HuH-7 (cell line): ENCODE results near the gene SARM1.

Source experiments
- DNase-seq: peaks from one replicate; pipeline ENCODE4 v3.0.0; 2011; ENCODE audit warnings: low spot score

Gene SARM1

GRCh38 chr17:28341516-28341915, 30.0 kb upstream of the SARM1 start:
- DNase-seq: no peak

GRCh38 chr17:28342313-28342712, 29.2 kb upstream of the SARM1 start:
- DNase-seq: no peak

GRCh38 chr17:28343491-28343932, 28.0 kb upstream of the SARM1 start:
- DNase-seq: no peak

DNA sequence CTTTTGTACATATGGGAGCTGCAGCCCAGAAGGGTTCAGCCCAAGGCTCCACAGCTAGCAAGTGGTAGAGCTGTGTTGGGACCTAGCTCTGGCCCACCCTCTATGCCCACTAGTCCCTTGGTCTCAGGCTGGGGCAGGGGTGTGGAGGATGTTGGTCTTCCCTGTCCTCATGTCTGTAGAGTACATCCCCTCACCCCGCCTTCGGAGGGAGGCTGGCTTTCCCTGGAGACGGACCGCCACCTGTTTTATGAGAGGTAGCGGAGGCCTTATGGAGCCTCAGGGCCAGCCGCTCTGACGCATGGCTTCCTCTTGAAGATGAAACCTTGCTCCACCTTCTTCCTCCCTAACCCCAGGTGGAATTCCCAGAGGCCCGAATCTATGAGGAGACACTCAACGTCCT, 27.5 kb upstream of the SARM1 start:
- no peak for DNase-seq

GRCh38 chr17:28344435-28344901, 27.0 kb upstream of the SARM1 start:
- DNase-seq: no peak

DNA sequence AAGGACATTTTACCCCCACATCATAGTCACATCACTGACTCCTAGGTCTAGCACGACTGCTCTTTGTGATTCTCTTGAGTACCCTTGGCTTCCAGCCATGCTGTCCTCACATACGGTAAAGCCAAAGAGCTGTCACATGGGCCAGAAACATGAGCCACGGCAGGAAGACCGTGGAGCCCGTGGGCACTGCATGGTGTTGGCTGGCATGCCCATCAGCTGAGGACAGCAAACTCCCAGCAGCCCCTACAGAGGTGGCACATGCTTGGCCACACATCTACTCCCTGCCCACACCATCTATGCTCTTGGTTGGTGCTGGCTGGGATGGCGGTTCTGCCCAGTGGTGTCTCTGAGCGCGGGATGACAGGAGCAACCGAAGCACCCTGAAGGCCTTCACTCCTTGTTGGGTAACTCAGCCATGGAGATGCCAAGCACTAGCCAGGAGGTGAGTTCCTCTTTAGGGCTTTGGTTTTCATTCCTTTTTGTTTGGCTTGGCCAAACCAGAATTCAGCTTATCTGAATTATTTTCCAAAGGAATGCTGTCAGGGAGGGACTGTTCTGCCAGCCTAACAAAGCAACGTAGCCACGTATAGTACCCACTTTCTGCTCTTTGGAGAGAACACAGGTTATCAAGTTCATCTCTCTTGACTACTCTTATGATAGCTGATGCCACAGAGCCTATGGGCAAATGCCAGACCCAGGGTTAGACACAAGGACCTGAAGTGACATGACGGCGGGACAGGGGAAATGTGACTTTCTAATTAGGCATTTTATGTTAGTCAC, 25.9 kb upstream of the SARM1 start:
- DNase-seq: no peak

DNA sequence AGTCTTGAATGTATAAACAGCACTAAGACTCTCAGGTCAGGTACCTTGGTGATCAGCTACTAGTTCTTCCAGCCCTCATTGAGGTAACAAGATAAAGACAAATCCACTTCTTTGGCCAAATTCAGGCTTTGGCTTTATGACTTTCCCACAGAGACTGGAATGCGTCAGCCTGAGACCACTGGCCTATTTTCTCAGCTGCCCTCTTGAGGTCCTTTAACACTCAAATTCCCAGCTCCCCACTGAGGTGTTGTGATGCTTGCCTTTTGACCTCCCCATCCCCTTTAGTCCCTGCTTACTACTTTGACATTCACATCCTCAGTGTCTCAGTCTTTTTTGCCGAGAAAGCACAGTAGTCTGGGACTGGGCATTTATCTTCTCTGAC, 25.3 kb upstream of the SARM1 start:
- DNase-seq: no peak

- no peak for DNase-seq
Observed at GRCh38 chr17:28346746-28347246, 24.7 kb upstream of the SARM1 start.

- DNase-seq: no peak
Observed at GRCh38 chr17:28347261-28347891, 24.1 kb upstream of the SARM1 start.

GRCh38 chr17:28348979-28349378, 22.5 kb upstream of the SARM1 start:
- no peak for DNase-seq

DNA sequence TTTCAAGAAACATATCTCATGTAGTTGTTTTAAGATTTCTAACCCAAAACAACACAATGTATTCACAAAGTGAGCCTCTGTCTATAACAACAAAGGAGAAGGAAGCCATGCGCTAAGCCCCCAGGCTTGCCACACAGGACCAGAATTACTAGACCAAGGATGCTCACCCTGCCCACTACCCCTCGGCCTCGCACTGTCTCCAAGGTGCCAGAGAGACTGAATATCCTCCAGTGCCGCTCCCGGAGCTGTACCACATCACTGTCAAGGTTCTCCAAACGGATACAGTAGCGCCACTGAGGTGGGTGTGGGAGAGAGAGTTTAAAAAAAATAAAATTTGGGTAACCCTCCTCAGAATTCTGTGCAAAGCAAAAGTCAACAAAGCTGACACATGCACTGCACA, 21.2 kb upstream of the SARM1 start:
- DNase-seq: no peak

GRCh38 chr17:28357061-28357900, 14.2 kb upstream of the SARM1 start, which contains the start of gene POLDIP2:
POLDIP2 (minus strand) TSS chr17:28357527; CDS start chr17:28357448, 79 bp downstream.
- peak; percentile 93 for DNase-seq

- DNase-seq: no peak
Observed at GRCh38 chr17:28357901-28358197, 13.6 kb upstream of the SARM1 start.

GRCh38 chr17:28363186-28363585, 8.3 kb upstream of the SARM1 start:
- no peak for DNase-seq

GRCh38 chr17:28363776-28364650, 7.5 kb upstream of the SARM1 start:
- DNase-seq: no peak

- DNase-seq: no peak
Observed at GRCh38 chr17:28364665-28365363, 6.7 kb upstream of the SARM1 start, which contains the start of gene SEBOX. SEBOX (minus strand) TSS chr17:28365199; CDS start chr17:28365151, 48 bp downstream.

DNA sequence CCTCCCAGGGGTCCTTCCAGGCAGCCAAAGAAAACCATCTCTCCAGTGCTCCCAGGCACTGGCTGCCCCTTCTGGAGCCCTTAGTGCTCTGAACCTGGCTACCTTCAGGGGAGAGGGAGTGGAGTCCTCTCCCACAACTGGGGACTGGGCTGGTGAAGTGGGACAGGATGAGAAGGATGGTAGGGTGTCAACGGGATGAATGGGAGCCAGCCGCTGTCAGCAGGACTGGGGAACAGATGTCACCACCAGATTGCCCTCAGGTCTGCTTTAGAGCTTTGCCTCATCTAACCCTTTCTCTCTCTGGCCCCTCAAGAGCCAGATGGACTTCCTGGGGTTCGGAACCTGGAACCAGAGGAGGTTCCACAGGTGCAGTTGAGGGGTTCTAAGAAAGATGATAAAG, 6.0 kb upstream of the SARM1 start:
- no peak for DNase-seq

GRCh38 chr17:28366605-28367004, 4.9 kb upstream of the SARM1 start:
- DNase-seq: no peak

- DNase-seq: no peak
Observed at GRCh38 chr17:28367641-28368305, 3.7 kb upstream of the SARM1 start.

- DNase-seq: peak; percentile 80
Observed at GRCh38 chr17:28368306-28368831, 3.1 kb upstream of the SARM1 start.
